ENCODE data around the gene CCDC78. TPM values are rescaled to one million over a fixed set of nuclear protein-coding genes. Genes with fewer than 3 reads are reported as not detected.

The CCDC78 gene
- total and polyA plus RNA-seq, 2 of the 13 experiments (the other 11 are each of a cell fraction or from before 2014, with no cell fraction given) = 0.53 to 1.5 TPM

- no peaks in the 10 kb centered on the region for H3K79me2 ChIP-seq (ENCODE audit: insufficient read depth, low read length)
- ChIA-PET CTCF (ENCODE audit: low intra/inter-chr PET ratio, low total read pairs) (no interaction called here), POLR2A (no interaction called here)
- H3K9me3 ChIP-seq (ENCODE audit: low read length) = no peaks in the 10 kb centered on the region
- 63% methylated on average over 38 of the region's 38 CpGs for WGBS (ENCODE audit: low lambda C conversion rate)
- intact Hi-C loops (cut with micrococcal nuclease; ENCODE audit: unreplicated experiment) (no loop called here), in situ Hi-C loops (cut with HindIII; ENCODE audit: extremely low pct_ligation_motif_present, low pct_unique_long_range_greater_than_20kb) (no loop called here)
- no peak overlapping the region for H3K9ac ChIP-seq (ENCODE audit: insufficient read depth, low read depth, low read length)
- no peak for TF ChIP-seq ZNF124 (CRISPR knock-in tag; IDR thresholded peaks at IDR 0.05)
- no peak for TF ChIP-seq CEBPZ (IDR thresholded peaks at IDR 0.05; ENCODE audit: low read length)
- no peak for TF ChIP-seq BRF2 (CRISPR knock-in tag; IDR thresholded peaks at IDR 0.05)
- TF ChIP-seq ZNF879 (CRISPR knock-in tag; IDR thresholded peaks at IDR 0.05) = no peak
- TF ChIP-seq CSRNP2 (CRISPR knock-in tag; conservative IDR thresholded peaks at IDR 0.05; ENCODE audit: low read depth) = no peak
- TF ChIP-seq GLI4 (CRISPR knock-in tag; IDR thresholded peaks at IDR 0.05; ENCODE audit: borderline replicate concordance) = no peak
- no peak for TF ChIP-seq ZNF83 (CRISPR knock-in tag; IDR thresholded peaks at IDR 0.05; ENCODE audit: borderline replicate concordance)
- no peak for TF ChIP-seq ATF7-NPFF (CRISPR knock-in tag; IDR thresholded peaks at IDR 0.05; ENCODE audit: low read depth)
- TF ChIP-seq MBD4 (IDR thresholded peaks at IDR 0.05; ENCODE audit: borderline replicate concordance, low read length) = no peak
- TF ChIP-seq DRAP1 (CRISPR knock-in tag; IDR thresholded peaks at IDR 0.05) = no peak
- TF ChIP-seq DDIT3 (CRISPR knock-in tag; IDR thresholded peaks at IDR 0.05) = no peak
- TF ChIP-seq ZNF558 (CRISPR knock-in tag; IDR thresholded peaks at IDR 0.05; ENCODE audit: borderline replicate concordance) = no peak
- no peak for TF ChIP-seq DZIP1 (CRISPR knock-in tag; IDR thresholded peaks at IDR 0.05)
- TF ChIP-seq ZNF431 (CRISPR knock-in tag; IDR thresholded peaks at IDR 0.05; ENCODE audit: borderline replicate concordance, low read depth) = no peak
- no peak for TF ChIP-seq PCBP2 (optimal IDR thresholded peaks at IDR 0.05; ENCODE audit: low read depth, low read length, poor library complexity, severe bottlenecking)
- H2AFZ ChIP-seq (ENCODE audit: low read length) = no peak overlapping the region
- FAIRE-seq (no peak), ATAC-seq (no peak), DNase-seq (ENCODE audit: low spot score) (no peak)
- BruUV-seq (replicated peaks) = no TSS peak
- no peaks in the 10 kb centered on the region for H3K4me1 ChIP-seq (ENCODE audit: insufficient read depth, low read length)
- no peaks in the 10 kb centered on the region for H3K36me3 ChIP-seq (replicated peaks in 1 of 2; ENCODE audit: control insufficient read depth in 1 of 2, insufficient read depth in 2 of 2, low read length in 2 of 2)
- H3K4me2 ChIP-seq (ENCODE audit: low read depth, low read length) = no peak overlapping the region
- H3K27ac ChIP-seq (ENCODE audit: extremely low read length, insufficient read depth, low read length) = no peak overlapping the region
- no peak overlapping the region for H3K4me3 ChIP-seq (replicated peaks in 1 of 3; ENCODE audit: insufficient read depth in 1 of 3, low read depth in 2 of 3, low read length in 3 of 3)
- no peaks in the 10 kb centered on the region for H4K20me1 ChIP-seq (ENCODE audit: insufficient read depth, low read length)
- peaks cover 0 to 4% of the 10 kb centered on the region in 2 experiments; a peak in 2 of 5 replicates for H3K27me3 ChIP-seq (ENCODE audit: control insufficient read depth in 1 of 2, insufficient read depth in 2 of 2, low read length in 2 of 2)
Measured at GRCh38 chr16:767743-768235, 41.5 kb upstream of the CCDC78 start.
